ENCODE results near the gene DMTF1. TPM values are rescaled to one million over a fixed set of nuclear protein-coding genes. Genes with fewer than 3 reads are reported as not detected.
"Not testable (repeated sequence)": the region's sequence is repeated elsewhere in the genome, so short reads cannot be mapped to it uniquely, and the experiment has no call there.

Gene DMTF1
- total and polyA plus RNA-seq, 9 donors = 38.2 to 107 (median 78.3) TPM

DNA sequence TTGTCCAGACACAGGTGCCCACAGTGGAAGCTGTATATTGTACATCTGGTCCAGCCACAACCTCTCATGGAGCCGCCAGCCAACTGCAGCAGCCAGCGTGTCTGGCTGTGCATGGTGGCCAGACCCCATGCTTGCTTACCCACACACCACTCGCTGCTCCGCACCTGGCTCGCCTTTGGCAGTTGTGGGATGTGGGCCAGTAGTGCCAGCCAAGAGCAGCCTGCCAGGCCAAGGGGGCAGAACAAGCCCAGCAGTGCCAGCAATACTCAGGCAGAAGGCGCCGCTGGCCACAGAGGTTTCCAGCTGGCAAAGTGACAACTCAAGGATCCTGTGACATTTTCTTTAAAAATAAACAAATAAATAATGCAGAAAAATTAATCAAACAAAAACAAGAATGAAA lies 79.0 kb downstream of the DMTF1 start:
- Histone ChIP-seq H3K9me3 (no peaks in the 10 kb centered on the region), H3K27ac (no peak overlapping the region), H3K4me3 (no peak overlapping the region), H3K36me3 (no peaks in the 10 kb centered on the region), H3K27me3 (no peaks in the 10 kb centered on the region), H3K4me1 (ENCODE audit: insufficient read depth) (peaks cover 3% of the 10 kb centered on the region)
- intact Hi-C loops (cut with DNase I) = loop anchor here in 3 of 4 donors (10.0 kb wide), 3 partner anchors 176 to 296 kb away; partner anchors contain the start of gene ELAPOR2 (in 1 of the 3)
- 25 to 68% (median 32%) methylated on average over 7 of the region's 7 CpGs for WGBS, 3 donors
- TF ChIP-seq, protein P1, sequence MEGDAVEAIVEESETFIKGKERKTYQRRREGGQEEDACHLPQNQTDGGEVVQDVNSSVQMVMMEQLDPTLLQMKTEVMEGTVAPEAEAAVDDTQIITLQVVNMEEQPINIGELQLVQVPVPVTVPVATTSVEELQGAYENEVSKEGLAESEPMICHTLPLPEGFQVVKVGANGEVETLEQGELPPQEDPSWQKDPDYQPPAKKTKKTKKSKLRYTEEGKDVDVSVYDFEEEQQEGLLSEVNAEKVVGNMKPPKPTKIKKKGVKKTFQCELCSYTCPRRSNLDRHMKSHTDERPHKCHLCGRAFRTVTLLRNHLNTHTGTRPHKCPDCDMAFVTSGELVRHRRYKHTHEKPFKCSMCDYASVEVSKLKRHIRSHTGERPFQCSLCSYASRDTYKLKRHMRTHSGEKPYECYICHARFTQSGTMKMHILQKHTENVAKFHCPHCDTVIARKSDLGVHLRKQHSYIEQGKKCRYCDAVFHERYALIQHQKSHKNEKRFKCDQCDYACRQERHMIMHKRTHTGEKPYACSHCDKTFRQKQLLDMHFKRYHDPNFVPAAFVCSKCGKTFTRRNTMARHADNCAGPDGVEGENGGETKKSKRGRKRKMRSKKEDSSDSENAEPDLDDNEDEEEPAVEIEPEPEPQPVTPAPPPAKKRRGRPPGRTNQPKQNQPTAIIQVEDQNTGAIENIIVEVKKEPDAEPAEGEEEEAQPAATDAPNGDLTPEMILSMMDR (IDR thresholded peaks at IDR 0.05) = no peak
- no peak for DNase-seq

DNA sequence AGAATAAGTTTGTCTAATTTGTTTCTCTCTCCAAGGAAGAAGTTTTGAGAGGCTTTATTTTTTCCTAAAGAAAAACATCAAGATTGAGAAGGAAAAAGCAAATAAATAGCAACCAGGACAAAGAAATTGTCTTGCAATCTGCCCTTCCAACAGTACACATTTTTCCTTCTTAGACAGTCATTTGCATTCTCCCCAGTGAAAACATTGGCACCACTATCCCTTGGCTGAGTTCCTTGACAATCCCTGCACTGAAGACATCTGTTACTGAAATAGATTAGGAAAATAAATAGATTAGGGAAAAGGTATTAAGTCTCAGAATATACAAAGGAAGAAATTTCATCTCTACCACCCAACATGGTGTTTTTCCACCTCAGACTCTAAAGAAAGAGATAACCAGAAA lies 79.5 kb downstream of the DMTF1 start:
- H3K27me3 ChIP-seq = no peaks in the 10 kb centered on the region
- no peak for DNase-seq
- no peak overlapping the region for H3K27ac ChIP-seq
- TF ChIP-seq, protein P1 (IDR thresholded peaks at IDR 0.05) = no peak
- TF ChIP-seq POLR2A (IDR thresholded peaks at IDR 0.05) (no peak), EP300 (IDR thresholded peaks at IDR 0.05) (no peak)
- no peaks in the 10 kb centered on the region for H3K9me3 ChIP-seq
- peaks cover 3% of the 10 kb centered on the region for H3K4me1 ChIP-seq (ENCODE audit: insufficient read depth)
- intact Hi-C loops (cut with DNase I) = loop anchor here in 3 of 4 donors (10.0 kb wide), 3 partner anchors 177 to 297 kb away; partner anchors contain the start of gene ELAPOR2 (in 1 of the 3)
- H3K36me3 ChIP-seq = no peaks in the 10 kb centered on the region
- H3K4me3 ChIP-seq = no peak overlapping the region

DNA sequence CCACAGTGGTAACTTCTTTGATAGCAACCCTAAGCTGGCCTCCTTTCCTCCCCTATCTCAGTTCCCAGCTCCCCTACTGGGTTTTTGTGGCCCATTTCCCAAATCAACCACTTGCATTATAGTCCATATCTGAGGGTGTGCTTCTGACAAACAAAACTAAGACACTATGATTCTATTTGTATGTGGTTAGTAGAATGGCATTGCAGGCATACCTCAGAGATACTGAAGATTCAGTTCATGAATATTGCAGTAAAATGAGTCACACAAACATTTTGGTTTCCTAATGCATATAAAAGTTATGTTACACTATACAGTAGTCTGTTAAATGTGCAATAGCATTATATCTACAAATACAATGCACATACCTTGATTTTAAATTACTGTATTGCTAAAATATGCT lies 82.7 kb downstream of the DMTF1 start:
- DNase-seq = no peak
- intact Hi-C loops (cut with DNase I) = loop anchor here in 3 of 4 donors (10.0 kb wide), 3 partner anchors 180 to 300 kb away; partner anchors contain the start of gene ELAPOR2 (in 1 of the 3)
- H3K4me3 ChIP-seq = no peak overlapping the region
- TF ChIP-seq POLR2A (IDR thresholded peaks at IDR 0.05) (no peak), EP300 (IDR thresholded peaks at IDR 0.05) (no peak)
- TF ChIP-seq, protein P1 (IDR thresholded peaks at IDR 0.05) = no peak
- peaks cover 3% of the 10 kb centered on the region for H3K4me1 ChIP-seq (ENCODE audit: insufficient read depth)
- H3K27me3 ChIP-seq = no peaks in the 10 kb centered on the region
- H3K36me3 ChIP-seq = no peaks in the 10 kb centered on the region
- no peak overlapping the region for H3K27ac ChIP-seq
- no peaks in the 10 kb centered on the region for H3K9me3 ChIP-seq

DNA sequence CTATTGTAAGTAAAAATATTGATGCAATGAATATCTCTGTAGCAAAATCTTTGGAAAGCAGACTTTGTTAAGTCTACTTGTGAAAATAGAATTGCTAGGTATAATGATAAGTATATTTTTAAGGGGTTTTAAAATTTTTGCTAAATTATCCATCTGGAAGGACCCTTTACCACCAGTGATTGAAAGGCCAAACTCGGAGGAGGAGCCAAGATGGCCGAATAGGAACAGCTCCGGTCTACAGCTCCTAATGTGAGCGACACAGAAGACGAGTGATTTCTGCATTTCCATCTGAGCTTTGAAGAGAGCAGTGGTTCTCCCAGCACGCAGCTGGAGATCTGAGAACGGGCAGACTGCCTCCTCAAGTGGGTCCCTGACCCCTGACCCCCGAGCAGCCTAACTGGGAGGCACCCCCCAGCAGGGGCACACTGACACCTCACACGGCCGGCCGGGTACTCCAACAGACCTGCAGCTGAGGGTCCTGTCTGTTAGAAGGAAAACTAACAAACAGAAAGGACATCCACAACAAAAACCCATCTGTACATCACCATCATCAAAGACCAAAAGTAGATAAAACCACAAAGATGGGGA lies 86.3 kb downstream of the DMTF1 start:
- not testable (repeated sequence) for DNase-seq; H3K27ac ChIP-seq; H3K9me3 ChIP-seq; H3K36me3 ChIP-seq; H3K4me3 ChIP-seq; H3K27me3 ChIP-seq; H3K4me1 ChIP-seq (ENCODE audit: insufficient read depth)
- WGBS, 3 donors = 48 to 53% (median 48%) methylated on average over 11 of the region's 11 CpGs
- intact Hi-C loops (cut with DNase I) = loop anchor here in 3 of 4 donors (10.0 kb wide), 3 partner anchors 184 to 304 kb away; partner anchors contain the start of gene ELAPOR2 (in 1 of the 3)

DNA sequence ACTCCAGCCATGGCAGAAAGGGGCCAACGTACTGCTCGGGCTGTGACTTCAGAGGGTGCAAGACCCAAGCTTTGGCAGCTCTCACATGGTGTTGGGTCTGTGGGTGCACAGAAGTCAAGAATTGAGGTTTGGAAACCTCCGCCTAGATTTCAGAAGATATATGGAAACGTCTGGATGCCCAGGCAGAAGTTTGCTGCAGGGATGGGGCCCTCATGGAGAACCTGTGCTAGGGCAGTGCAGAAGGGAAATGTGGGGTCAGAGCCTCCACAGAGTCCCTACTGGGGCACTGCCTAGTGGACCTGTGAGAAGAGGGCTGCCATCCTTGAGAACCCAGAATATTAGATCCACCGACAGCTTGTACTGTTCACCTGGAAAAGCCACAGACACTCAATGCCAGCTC lies 93.4 kb downstream of the DMTF1 start:
- intact Hi-C loops (cut with DNase I); H3K4me1 ChIP-seq (ENCODE audit: insufficient read depth); H3K27me3 ChIP-seq; H3K36me3 ChIP-seq; H3K27ac ChIP-seq; DNase-seq; H3K9me3 ChIP-seq; H3K4me3 ChIP-seq: not testable (repeated sequence)
- 87 to 94% (median 88%) methylated on average over 5 of the region's 5 CpGs for WGBS, 3 donors

Small RNA genes lying within 50 kb of the gene (small RNA-seq; reads per million reads assigned to genes)
- gene RF00019 (not detected), gene RF02271 (not detected)

Other genes starting within 250 kb of the DMTF1 start
- 1 to 10 TPM; 4.0 to 8.8 (median 6.1) TPM for gene ELAPOR2, start 92.8 kb upstream of the DMTF1 start, total RNA-seq
- gene ELAPOR2, start 92.8 kb upstream of the DMTF1 start, polyA plus RNA-seq = 10 to 100 TPM in 1 of 2 donors, 1 to 10 TPM in 1; 2.0 to 11.3 TPM
- 10 to 100 TPM; 23.4 to 57.8 (median 26.7) TPM for gene TMEM243, start 67.3 kb downstream of the DMTF1 start, total RNA-seq
- gene TMEM243, start 67.3 kb downstream of the DMTF1 start, polyA plus RNA-seq = 10 to 100 TPM; 32.7 to 40.2 TPM
- gene CROT, start 193.2 kb downstream of the DMTF1 start, total RNA-seq = 10 to 100 TPM; 11.8 to 20.3 (median 16.1) TPM
- 10 to 100 TPM in 1 of 2 donors, 1 to 10 TPM in 1; 8.0 to 21.8 TPM for gene CROT, start 193.2 kb downstream of the DMTF1 start, polyA plus RNA-seq